A549 (cell line): ENCODE data around the gene MAFG. TPM values are rescaled to one million over a fixed set of nuclear protein-coding genes. Genes with fewer than 3 reads are reported as not detected.

Experiments
- ATAC-seq, 2 experiments: fragments of 200-7000 bp in 1 of 2; fragments of >200 bp in 1 of 2; cut with Nextera tagmentation in 1 of 2; cut with Tn5 transposase in 1 of 2; 3 replicates each; pipeline versions ENCODE4 v1.8.0 to v1.9.1; 2018 to 2020; ENCODE audit warnings: mild to moderate bottlenecking in 1 of 2, moderate library complexity in 1 of 2
- CTCF ChIA-PET: fragments of 300-600 bp; sonication (Branson Sonifier 250); formaldehyde crosslinking; extraction: SDS; loops from one replicate; lab custom pipeline; 2021; ENCODE audit warnings: antibody characterized with exemption, inconsistent platforms; lab: Yijun Ruan, JAX
- POLR2A ChIA-PET: fragments of 350-600 bp; formaldehyde crosslinking; extraction: SDS; loops from one replicate; lab custom pipeline; 2021; ENCODE audit warnings: antibody characterized with exemption, inconsistent platforms; lab: Yijun Ruan, JAX
- DNase-seq, 2 experiments: peaks; one replicate each; pipeline versions ENCODE4 v3.0.0 to v3.0.0-alpha.2; 2011 to 2016; ENCODE audit warnings: low read depth in 1 of 2, low spot score in 1 of 2
- FAIRE-seq: peaks from 2 replicates; lab custom pipeline; 2011; peaks lifted over from hg19 to GRCh38; lab: Jason Lieb, UNC
- H3K27ac ChIP-seq, 2 experiments: fragments of >200 bp; sonication (Bioruptor Twin); formaldehyde crosslinking; 3 replicates each; pipeline ENCODE4 v1.5.1; 2016 to 2017
- H3K4me1 ChIP-seq: fragments of >200 bp; sonication (Bioruptor Twin); formaldehyde crosslinking; 3 replicates; pipeline ENCODE4 v1.6.1; 2016
- H3K4me2 ChIP-seq: fragments of >200 bp; sonication (Bioruptor Twin); formaldehyde crosslinking; 3 replicates; pipeline ENCODE4 v1.6.1; 2016
- H3K4me3 ChIP-seq: fragments of >200 bp; sonication (Bioruptor Twin); formaldehyde crosslinking; 3 replicates; pipeline ENCODE4 v1.5.1; 2016
- H3K9me3 ChIP-seq: fragments of >200 bp; sonication (Bioruptor Twin); formaldehyde crosslinking; 3 replicates; pipeline ENCODE4 v1.6.1; 2016
- ATOH8 ChIP-seq: fragments of 250-450 bp; sonication (Bioruptor Pico); IDR thresholded peaks from 2 replicates; pipeline ENCODE4 v1.5.0; 2020; ENCODE audit warnings: low read depth, mild to moderate bottlenecking, moderate library complexity
- BCL3 ChIP-seq: fragments of >200 bp; sonication (Bioruptor Twin); formaldehyde crosslinking; IDR thresholded peaks from 3 replicates; pipeline ENCODE4 v1.6.1; 2016
- EHMT2 ChIP-seq: fragments of 200-600 bp; sonication (generic); IDR thresholded peaks from 2 replicates; pipeline ENCODE4 v1.6.1; 2016; ENCODE audit warnings: antibody characterized with exemption, low read depth, mild to moderate bottlenecking, moderate library complexity
- GATA3 ChIP-seq: IDR thresholded peaks from 2 replicates; pipeline ENCODE4 v1.6.1; 2012; ENCODE audit warnings: borderline replicate concordance
- HDAC2 ChIP-seq: fragments of 200-600 bp; sonication (generic); IDR thresholded peaks from 2 replicates; pipeline ENCODE4 v1.6.1; 2016
- HOXA7 ChIP-seq: fragments of 250-450 bp; sonication (Bioruptor Pico); IDR thresholded peaks from 2 replicates; pipeline ENCODE4 v1.5.0; 2020; ENCODE audit warnings: mild to moderate bottlenecking, moderate library complexity
- JUNB ChIP-seq: fragments of >200 bp; sonication (Bioruptor Twin); formaldehyde crosslinking; IDR thresholded peaks from 2 replicates; pipeline ENCODE4 v1.6.1; 2016
- MAX ChIP-seq: IDR thresholded peaks from 2 replicates; pipeline ENCODE4 v1.6.1; 2012
- PBX3 ChIP-seq: IDR thresholded peaks from 2 replicates; pipeline ENCODE4 v1.6.1; 2012
- POLR2A ChIP-seq: IDR thresholded peaks from 2 replicates; pipeline ENCODE4 v1.6.1; 2012; ENCODE audit warnings: mild to moderate bottlenecking, low read length
- POLR2AphosphoS2 ChIP-seq: conservative IDR thresholded peaks from 2 replicates; pipeline ENCODE4 v1.6.1; 2012; ENCODE audit warnings: low read length, improper control_type of control experiment, inconsistent platforms
- RAD21 ChIP-seq, 2 experiments: fragments of >200 bp in 1 of 2; sonication (Bioruptor Twin) in 1 of 2; formaldehyde crosslinking in 1 of 2; IDR thresholded peaks in 1 of 2; conservative IDR thresholded peaks in 1 of 2; 2 replicates in 1 of 2; 3 replicates in 1 of 2; pipeline ENCODE4 v1.6.1; 2012 to 2018; ENCODE audit warnings: inconsistent platforms in 1 of 2
- RARB ChIP-seq: fragments of 250-450 bp; sonication (Bioruptor Pico); IDR thresholded peaks from 2 replicates; pipeline ENCODE4 v1.8.0; 2021; ENCODE audit warnings: mild to moderate bottlenecking, moderate library complexity
- RNF2 ChIP-seq: fragments of 200-600 bp; sonication (generic); IDR thresholded peaks from 2 replicates; pipeline ENCODE4 v1.6.1; 2016; ENCODE audit warnings: low read depth, mild to moderate bottlenecking, antibody characterized with exemption, moderate library complexity, borderline replicate concordance
- TFCP2L1 ChIP-seq: fragments of 250-450 bp; sonication (Bioruptor Pico); IDR thresholded peaks from 2 replicates; pipeline ENCODE4 v1.5.0; 2021; ENCODE audit warnings: mild to moderate bottlenecking
- TP53 ChIP-seq: fragments of 250-450 bp; sonication (Bioruptor Pico); IDR thresholded peaks from 2 replicates; pipeline ENCODE4 v1.5.0; 2021; ENCODE audit warnings: mild to moderate bottlenecking, moderate library complexity
- WGBS: methylation state at CpG from one replicate; pipeline ENCODE4 v1.1.6; 2017; ENCODE audit errors: missing lambda C conversion rate; 5-methylcytosine and 5-hydroxymethylcytosine counted together
- polyA plus RNA-seq, 4 experiments: library from polyadenylated mRNA; depleted of rRNA in 3 of 4; stranded (reverse); fragments of >200 nt; fragmentation: RNase III in 1 of 4; extraction: RNeasy Plus Mini Kit Qiagen cat#74134 plus additional on column Dnase treatment in 1 of 4; gene quantifications; 2 replicates in 3 of 4; 3 replicates in 1 of 4; pipeline ENCODE4 v1.2.3, GENCODE V29; 2011 to 2017
- TF ChIP-seq, protein P1 (sequence below): IDR thresholded peaks from 2 replicates; pipeline ENCODE4 v1.6.1; 2012; ENCODE audit warnings: low read depth, borderline replicate concordance
- TF ChIP-seq, protein P2 (sequence below): fragments of 150-350 bp; IDR thresholded peaks from 2 replicates; pipeline ENCODE4 v1.6.1; 2014; ENCODE audit warnings: low read depth, mild to moderate bottlenecking, low read length

MAFG gene
- polyA plus RNA-seq, 2 of the 4 experiments (the other 2 are of a cell fraction), result 47.9 to 57.9 TPM

GRCh38 chr17:81869221-81870130 is 58.1 kb downstream of the MAFG start (continued):
- TF ChIP-seq BCL3, result no peak; the same call in 2 of the 3 replicates

GRCh38 chr17:81868674-81869220 is 58.8 kb downstream of the MAFG start:
- H3K4me1 ChIP-seq, result peaks cover 50% of the 10 kb centered on the region
- FAIRE-seq (no peak), ATAC-seq (peak; percentile 23 to 36), DNase-seq (peak; percentile 58 to 91)
- peak overlapping the region; percentile 99; the same call in 1 of the 3 replicates for H3K4me3 ChIP-seq
- TF ChIP-seq RNF2 (peak; percentile 34; the same call in 1 of the 2 replicates), POLR2A (peak; percentile 21; the same call in 1 of the 2 replicates), MAX (0 out of 2 replicates have a peak, but pooled peaks have one; percentile 13), EHMT2 (no peak), BCL3 (no peak; the same call in 2 of the 3 replicates), POLR2AphosphoS2 (peak; percentile 83; the same call in 1 of the 2 replicates), GATA3 (no peak), PBX3 (peak; percentile 84), TP53 (CRISPR knock-in tag) (0 out of 2 replicates have a peak, but pooled peaks have one; percentile 41), HOXA7 (CRISPR knock-in tag) (no peak), RARB (CRISPR knock-in tag) (no peak), ATOH8 (CRISPR knock-in tag) (no peak), TFCP2L1 (CRISPR knock-in tag) (no peak), JUNB (no peak), RAD21 (conservative IDR thresholded peaks at IDR 0.05 in 1 of 2, IDR thresholded peaks at IDR 0.05 in 1 of 2) (no peak), HDAC2 (no peak)
- TF ChIP-seq, protein P1, sequence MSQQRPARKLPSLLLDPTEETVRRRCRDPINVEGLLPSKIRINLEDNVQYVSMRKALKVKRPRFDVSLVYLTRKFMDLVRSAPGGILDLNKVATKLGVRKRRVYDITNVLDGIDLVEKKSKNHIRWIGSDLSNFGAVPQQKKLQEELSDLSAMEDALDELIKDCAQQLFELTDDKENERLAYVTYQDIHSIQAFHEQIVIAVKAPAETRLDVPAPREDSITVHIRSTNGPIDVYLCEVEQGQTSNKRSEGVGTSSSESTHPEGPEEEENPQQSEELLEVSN, result no peak
- TF ChIP-seq, protein P2, sequence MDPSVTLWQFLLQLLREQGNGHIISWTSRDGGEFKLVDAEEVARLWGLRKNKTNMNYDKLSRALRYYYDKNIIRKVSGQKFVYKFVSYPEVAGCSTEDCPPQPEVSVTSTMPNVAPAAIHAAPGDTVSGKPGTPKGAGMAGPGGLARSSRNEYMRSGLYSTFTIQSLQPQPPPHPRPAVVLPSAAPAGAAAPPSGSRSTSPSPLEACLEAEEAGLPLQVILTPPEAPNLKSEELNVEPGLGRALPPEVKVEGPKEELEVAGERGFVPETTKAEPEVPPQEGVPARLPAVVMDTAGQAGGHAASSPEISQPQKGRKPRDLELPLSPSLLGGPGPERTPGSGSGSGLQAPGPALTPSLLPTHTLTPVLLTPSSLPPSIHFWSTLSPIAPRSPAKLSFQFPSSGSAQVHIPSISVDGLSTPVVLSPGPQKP, result no peak
- peak overlapping the region; percentile 97 to 100 for H3K27ac ChIP-seq
- WGBS, result 54% methylated on average over 24 of the region's 30 CpGs
- peak overlapping the region; percentile 97 for H3K4me2 ChIP-seq
- no peaks in the 10 kb centered on the region for H3K9me3 ChIP-seq
- POLR2A ChIA-PET, result interaction anchor here (0.6 to 1.9 kb wide), 4 partner anchors 8 to 309 kb away, joined by 3 to 7 read pairs (median 5); partner anchors contain the start of gene P4HB
- CTCF ChIA-PET, result interaction anchor here (0.6 to 8.6 kb wide), 36 partner anchors 10 to 269 kb away, joined by 3 to 126 read pairs (median 6); partner anchors contain the start of genes ALYREF, ANAPC11, CENPX and MAFG

Other genes starting within 250 kb of the MAFG start
- 43.8 and 45.2 TPM in 2 replicates for gene ARL16, start 243.9 kb downstream of the MAFG start, polyA plus RNA-seq (2011; rRNA removed)
- 52.8 to 55.8 TPM (median 53.6 TPM) in 3 replicates for gene ARL16, start 243.9 kb downstream of the MAFG start, polyA plus RNA-seq (2017; fragmentation: RNase III; extraction: RNeasy Plus Mini Kit Qiagen cat#74134 plus additional on column Dnase treatment)
- 75.7 and 85.9 TPM in 2 replicates for gene HGS, start 243.7 kb downstream of the MAFG start, polyA plus RNA-seq (2011; rRNA removed)
- gene HGS, start 243.7 kb downstream of the MAFG start, polyA plus RNA-seq (2017; fragmentation: RNase III; extraction: RNeasy Plus Mini Kit Qiagen cat#74134 plus additional on column Dnase treatment), result 127 to 130 TPM (median 129 TPM) in 3 replicates
- gene MRPL12, start 224.4 kb downstream of the MAFG start, polyA plus RNA-seq (2011; rRNA removed), result 152 and 161 TPM in 2 replicates
- 197 to 233 TPM (median 215 TPM) in 3 replicates for gene MRPL12, start 224.4 kb downstream of the MAFG start, polyA plus RNA-seq (2017; fragmentation: RNase III; extraction: RNeasy Plus Mini Kit Qiagen cat#74134 plus additional on column Dnase treatment)
- gene SLC25A10, start 215.5 kb downstream of the MAFG start, polyA plus RNA-seq (2011; rRNA removed), result 20.0 and 25.8 TPM in 2 replicates
- 43.4 to 47.1 TPM (median 47.0 TPM) in 3 replicates for gene SLC25A10, start 215.5 kb downstream of the MAFG start, polyA plus RNA-seq (2017; fragmentation: RNase III; extraction: RNeasy Plus Mini Kit Qiagen cat#74134 plus additional on column Dnase treatment)
- 0.05 and 0.19 TPM in 2 replicates for gene GCGR, start 123.6 kb downstream of the MAFG start, polyA plus RNA-seq (2011; rRNA removed)
- 0.37 to 0.46 TPM (median 0.45 TPM) in 3 replicates for gene GCGR, start 123.6 kb downstream of the MAFG start, polyA plus RNA-seq (2017; fragmentation: RNase III; extraction: RNeasy Plus Mini Kit Qiagen cat#74134 plus additional on column Dnase treatment)
- gene MCRIP1, start 94.4 kb downstream of the MAFG start, polyA plus RNA-seq (2011; rRNA removed), result 30.9 and 32.0 TPM in 2 replicates
- gene MCRIP1, start 94.4 kb downstream of the MAFG start, polyA plus RNA-seq (2017; fragmentation: RNase III; extraction: RNeasy Plus Mini Kit Qiagen cat#74134 plus additional on column Dnase treatment), result 43.9 to 51.0 TPM (median 45.1 TPM) in 3 replicates
- gene PPP1R27, start 92.7 kb downstream of the MAFG start, polyA plus RNA-seq (2011; rRNA removed), result not detected in 2 replicates
- gene PPP1R27, start 92.7 kb downstream of the MAFG start, polyA plus RNA-seq (2017; fragmentation: RNase III; extraction: RNeasy Plus Mini Kit Qiagen cat#74134 plus additional on column Dnase treatment), result 0.09 TPM in 1 of 3 replicates, not detected in the others
- gene P4HB, start 67.2 kb downstream of the MAFG start, polyA plus RNA-seq (2011; rRNA removed), result 102 and 285 TPM in 2 replicates
- 606 to 622 TPM (median 607 TPM) in 3 replicates for gene P4HB, start 67.2 kb downstream of the MAFG start, polyA plus RNA-seq (2017; fragmentation: RNase III; extraction: RNeasy Plus Mini Kit Qiagen cat#74134 plus additional on column Dnase treatment)
- 44.3 and 64.0 TPM in 2 replicates for gene ARHGDIA, start 56.4 kb downstream of the MAFG start, polyA plus RNA-seq (2011; rRNA removed)
- gene ARHGDIA, start 56.4 kb downstream of the MAFG start, polyA plus RNA-seq (2017; fragmentation: RNase III; extraction: RNeasy Plus Mini Kit Qiagen cat#74134 plus additional on column Dnase treatment), result 497 to 567 TPM (median 503 TPM) in 3 replicates
- gene ALYREF, start 36.1 kb downstream of the MAFG start, polyA plus RNA-seq (2011; rRNA removed), result 125 and 130 TPM in 2 replicates
- gene ALYREF, start 36.1 kb downstream of the MAFG start, polyA plus RNA-seq (2017; fragmentation: RNase III; extraction: RNeasy Plus Mini Kit Qiagen cat#74134 plus additional on column Dnase treatment), result 135 to 164 TPM (median 141 TPM) in 3 replicates
- 351 and 428 TPM in 2 replicates for gene ANAPC11, start 36.0 kb downstream of the MAFG start, polyA plus RNA-seq (2011; rRNA removed)
- gene ANAPC11, start 36.0 kb downstream of the MAFG start, polyA plus RNA-seq (2017; fragmentation: RNase III; extraction: RNeasy Plus Mini Kit Qiagen cat#74134 plus additional on column Dnase treatment), result 352 to 382 TPM (median 377 TPM) in 3 replicates
- 0.34 and 0.41 TPM in 2 replicates for gene NPB, start 25.5 kb downstream of the MAFG start, polyA plus RNA-seq (2011; rRNA removed)
- 0.29 to 0.45 TPM (median 0.38 TPM) in 3 replicates for gene NPB, start 25.5 kb downstream of the MAFG start, polyA plus RNA-seq (2017; fragmentation: RNase III; extraction: RNeasy Plus Mini Kit Qiagen cat#74134 plus additional on column Dnase treatment)
- 7.1 and 7.7 TPM in 2 replicates for gene PCYT2, start 16.3 kb downstream of the MAFG start, polyA plus RNA-seq (2011; rRNA removed)
- gene PCYT2, start 16.3 kb downstream of the MAFG start, polyA plus RNA-seq (2017; fragmentation: RNase III; extraction: RNeasy Plus Mini Kit Qiagen cat#74134 plus additional on column Dnase treatment), result 14.8 to 17.0 TPM (median 16.3 TPM) in 3 replicates
- 9.8 and 13.7 TPM in 2 replicates for gene SIRT7, start 9.6 kb downstream of the MAFG start, polyA plus RNA-seq (2011; rRNA removed)
- 34.0 to 35.2 TPM (median 34.8 TPM) in 3 replicates for gene SIRT7, start 9.6 kb downstream of the MAFG start, polyA plus RNA-seq (2017; fragmentation: RNase III; extraction: RNeasy Plus Mini Kit Qiagen cat#74134 plus additional on column Dnase treatment)
- gene PYCR1, start 9.6 kb upstream of the MAFG start, polyA plus RNA-seq (2011; rRNA removed), result 77.1 and 81.4 TPM in 2 replicates
- gene PYCR1, start 9.6 kb upstream of the MAFG start, polyA plus RNA-seq (2017; fragmentation: RNase III; extraction: RNeasy Plus Mini Kit Qiagen cat#74134 plus additional on column Dnase treatment), result 81.4 to 93.3 TPM (median 87.2 TPM) in 3 replicates
- not detected in 2 replicates for gene MYADML2, start 19.5 kb upstream of the MAFG start, polyA plus RNA-seq (2011; rRNA removed)
- not detected in 3 replicates for gene MYADML2, start 19.5 kb upstream of the MAFG start, polyA plus RNA-seq (2017; fragmentation: RNase III; extraction: RNeasy Plus Mini Kit Qiagen cat#74134 plus additional on column Dnase treatment)
- 0.06 and 0.08 TPM in 2 replicates for gene NOTUM, start 33.5 kb upstream of the MAFG start, polyA plus RNA-seq (2011; rRNA removed)
- gene NOTUM, start 33.5 kb upstream of the MAFG start, polyA plus RNA-seq (2017; fragmentation: RNase III; extraction: RNeasy Plus Mini Kit Qiagen cat#74134 plus additional on column Dnase treatment), result 0.45 to 0.92 TPM (median 0.91 TPM) in 3 replicates
- gene ASPSCR1, start 49.9 kb upstream of the MAFG start, polyA plus RNA-seq (2011; rRNA removed), result 10.3 and 12.3 TPM in 2 replicates
- 24.5 to 29.4 TPM (median 25.7 TPM) in 3 replicates for gene ASPSCR1, start 49.9 kb upstream of the MAFG start, polyA plus RNA-seq (2017; fragmentation: RNase III; extraction: RNeasy Plus Mini Kit Qiagen cat#74134 plus additional on column Dnase treatment)
- 79.4 and 80.5 TPM in 2 replicates for gene CENPX, start 95.1 kb upstream of the MAFG start, polyA plus RNA-seq (2011; rRNA removed)
- gene CENPX, start 95.1 kb upstream of the MAFG start, polyA plus RNA-seq (2017; fragmentation: RNase III; extraction: RNeasy Plus Mini Kit Qiagen cat#74134 plus additional on column Dnase treatment), result 208 to 231 TPM (median 222 TPM) in 3 replicates
- gene LRRC45, start 95.6 kb upstream of the MAFG start, polyA plus RNA-seq (2011; rRNA removed), result 6.0 and 6.4 TPM in 2 replicates
- gene LRRC45, start 95.6 kb upstream of the MAFG start, polyA plus RNA-seq (2017; fragmentation: RNase III; extraction: RNeasy Plus Mini Kit Qiagen cat#74134 plus additional on column Dnase treatment), result 19.1 to 24.5 TPM (median 21.6 TPM) in 3 replicates
- 9.9 and 11.9 TPM in 2 replicates for gene RAC3, start 103.9 kb upstream of the MAFG start, polyA plus RNA-seq (2011; rRNA removed)
- 19.9 to 21.0 TPM (median 20.4 TPM) in 3 replicates for gene RAC3, start 103.9 kb upstream of the MAFG start, polyA plus RNA-seq (2017; fragmentation: RNase III; extraction: RNeasy Plus Mini Kit Qiagen cat#74134 plus additional on column Dnase treatment)
- 39.3 and 48.3 TPM in 2 replicates for gene DCXR, start 110.0 kb upstream of the MAFG start, polyA plus RNA-seq (2011; rRNA removed)
- gene DCXR, start 110.0 kb upstream of the MAFG start, polyA plus RNA-seq (2017; fragmentation: RNase III; extraction: RNeasy Plus Mini Kit Qiagen cat#74134 plus additional on column Dnase treatment), result 62.0 to 70.7 TPM (median 69.6 TPM) in 3 replicates
- 8.4 and 8.9 TPM in 2 replicates for gene RFNG, start 124.1 kb upstream of the MAFG start, polyA plus RNA-seq (2011; rRNA removed)
- 21.3 to 31.5 TPM (median 25.7 TPM) in 3 replicates for gene RFNG, start 124.1 kb upstream of the MAFG start, polyA plus RNA-seq (2017; fragmentation: RNase III; extraction: RNeasy Plus Mini Kit Qiagen cat#74134 plus additional on column Dnase treatment)
- 89.4 and 93.8 TPM in 2 replicates for gene GPS1, start 124.2 kb upstream of the MAFG start, polyA plus RNA-seq (2011; rRNA removed)
- gene GPS1, start 124.2 kb upstream of the MAFG start, polyA plus RNA-seq (2017; fragmentation: RNase III; extraction: RNeasy Plus Mini Kit Qiagen cat#74134 plus additional on column Dnase treatment), result 122 to 130 TPM (median 126 TPM) in 3 replicates
- gene DUS1L, start 138.1 kb upstream of the MAFG start, polyA plus RNA-seq (2011; rRNA removed), result 48.1 and 59.5 TPM in 2 replicates
- gene DUS1L, start 138.1 kb upstream of the MAFG start, polyA plus RNA-seq (2017; fragmentation: RNase III; extraction: RNeasy Plus Mini Kit Qiagen cat#74134 plus additional on column Dnase treatment), result 81.5 to 84.8 TPM (median 83.6 TPM) in 3 replicates
- 12.9 and 16.3 TPM in 2 replicates for gene FASN, start 170.5 kb upstream of the MAFG start, polyA plus RNA-seq (2011; rRNA removed)
- 114 to 169 TPM (median 144 TPM) in 3 replicates for gene FASN, start 170.5 kb upstream of the MAFG start, polyA plus RNA-seq (2017; fragmentation: RNase III; extraction: RNeasy Plus Mini Kit Qiagen cat#74134 plus additional on column Dnase treatment)